ENCODE data around the gene PPARG.

GRCh38 chr3:12328837-12329462, 40.1 kb downstream of the PPARG start:
- TF ChIP-seq POLR2AphosphoS5 (IDR thresholded peaks at IDR 0.05; ENCODE audit: low read depth, low read length): no peak
- no peak for TF ChIP-seq POLR2A (IDR thresholded peaks at IDR 0.05; ENCODE audit: low read depth, low read length)
- no peak for TF ChIP-seq TAF1 (IDR thresholded peaks at IDR 0.05; ENCODE audit: borderline replicate concordance, low read depth, low read length)
